IMR-90 (cell line): ENCODE measurements around the gene DEFB123. TPM values are rescaled to one million over a fixed set of nuclear protein-coding genes. Genes with fewer than 3 reads are reported as not detected.

Source experiments
- ATAC-seq: fragments of 200-7000 bp; cut with Tn5 transposase; 2 replicates; pipeline ENCODE4 v1.9.1; 2020; ENCODE audit warnings: low read depth, mild to moderate bottlenecking, moderate library complexity
- BruUV-seq: library from RNA; stranded (reverse); fragments of 400-500 nt; replicated peaks from 2 replicates; lab custom pipeline; 2021; lab: Mats Ljungman, UMichigan
- CTCF ChIA-PET: fragments of 300-600 bp; formaldehyde crosslinking; extraction: SDS; loops from one replicate; lab custom pipeline; 2021; ENCODE audit warnings: antibody characterized with exemption; lab: Yijun Ruan, JAX
- POLR2A ChIA-PET: fragments of 300-600 bp; sonication (Branson Sonifier 250); formaldehyde crosslinking; loops from one replicate; lab custom pipeline; 2022; ENCODE audit warnings: antibody characterized with exemption; ENCODE audit not compliant: unreplicated experiment; lab: Charles Lee
- DNase-seq: peaks from one replicate; pipeline ENCODE4 v3.0.0; 2013
- H2AFZ ChIP-seq: replicated peaks from 2 replicates; pipeline ENCODE3; 2013; ENCODE audit warnings: low read length, mild to moderate bottlenecking; ENCODE audit not compliant: poor library complexity
- H2AK5ac ChIP-seq: 2 replicates; pipeline ENCODE4 v1.6.1; 2013; ENCODE audit warnings: low read depth, low read length, inconsistent platforms
- H2AK9ac ChIP-seq: replicated peaks from 2 replicates; pipeline ENCODE3; 2013; ENCODE audit warnings: mild to moderate bottlenecking, low read depth, low read length, moderate library complexity; ENCODE audit not compliant: poor library complexity
- H2BK120ac ChIP-seq: 2 replicates; pipeline ENCODE4 v1.6.1; 2013; ENCODE audit warnings: low read depth, low read length, inconsistent platforms
- H2BK15ac ChIP-seq: 3 replicates; pipeline ENCODE4 v1.6.1; 2013; ENCODE audit warnings: low read depth, low read length, inconsistent platforms
- H2BK20ac ChIP-seq: 2 replicates; pipeline ENCODE4 v1.6.1; 2013; ENCODE audit warnings: low read depth, mild to moderate bottlenecking, inconsistent platforms, low read length, moderate library complexity
- H2BK5ac ChIP-seq: 2 replicates; pipeline ENCODE4 v1.6.1; 2013; ENCODE audit warnings: mild to moderate bottlenecking, low read depth, low read length, inconsistent platforms; ENCODE audit not compliant: poor library complexity, severe bottlenecking
- H3K14ac ChIP-seq: replicated peaks from 2 replicates; pipeline ENCODE4 v1.6.1; 2013; ENCODE audit warnings: low read depth, low read length, inconsistent platforms
- H3K18ac ChIP-seq: 2 replicates; pipeline ENCODE4 v1.6.1; 2013; ENCODE audit warnings: low read depth, low read length, control low read depth
- H3K23ac ChIP-seq: 2 replicates; pipeline ENCODE4 v1.6.1; 2013; ENCODE audit warnings: low read depth, low read length, inconsistent platforms
- H3K27ac ChIP-seq: 2 replicates; pipeline ENCODE4 v1.5.1; 2013; ENCODE audit warnings: mild to moderate bottlenecking, control low read depth, low read length; ENCODE audit not compliant: insufficient read depth
- H3K27me3 ChIP-seq: 2 replicates; pipeline ENCODE4 v1.6.1; 2013; ENCODE audit warnings: low read length; ENCODE audit not compliant: control insufficient read depth, insufficient read depth
- H3K36me3 ChIP-seq: 2 replicates; pipeline ENCODE4 v1.6.1; 2013; ENCODE audit warnings: low read length, mixed read lengths; ENCODE audit not compliant: control insufficient read depth, insufficient read depth
- H3K4ac ChIP-seq: 2 replicates; pipeline ENCODE4 v1.6.1; 2013; ENCODE audit warnings: low read depth, low read length, inconsistent platforms
- H3K4me1 ChIP-seq: 2 replicates; pipeline ENCODE4 v1.6.1; 2013; ENCODE audit warnings: low read length, mixed read lengths; ENCODE audit not compliant: control insufficient read depth, insufficient read depth
- H3K4me2 ChIP-seq: 2 replicates; pipeline ENCODE4 v1.6.1; 2013; ENCODE audit warnings: low read depth, mild to moderate bottlenecking, control low read depth, low read length, moderate library complexity
- H3K4me3 ChIP-seq: 2 replicates; pipeline ENCODE4 v1.5.1; 2013; ENCODE audit warnings: low read depth, mild to moderate bottlenecking, control low read depth, low read length, moderate library complexity; ENCODE audit not compliant: insufficient read depth
- H3K56ac ChIP-seq: 2 replicates; pipeline ENCODE4 v1.6.1; 2013; ENCODE audit warnings: low read length, inconsistent platforms; ENCODE audit not compliant: insufficient read depth; ENCODE audit errors: extremely low read depth
- H3K79me1 ChIP-seq, 2 experiments: 2 replicates each; pipeline ENCODE4 v1.6.1; 2013; ENCODE audit warnings: low read length in 2 of 2, inconsistent platforms in 1 of 2, low read depth in 1 of 2
- H3K9ac ChIP-seq: 2 replicates; pipeline ENCODE4 v1.6.1; 2013; ENCODE audit warnings: low read depth, low read length, control low read depth
- H3K9me1 ChIP-seq: 2 replicates; pipeline ENCODE4 v1.6.1; 2013; ENCODE audit warnings: low read length, inconsistent platforms; ENCODE audit not compliant: insufficient read depth
- H3K9me3 ChIP-seq: 2 replicates; pipeline ENCODE4 v1.6.1; 2013; ENCODE audit warnings: low read length; ENCODE audit not compliant: control insufficient read depth, insufficient read depth
- H4K20me1 ChIP-seq: 2 replicates; pipeline ENCODE4 v1.6.1; 2013; ENCODE audit warnings: low read length, inconsistent platforms; ENCODE audit not compliant: insufficient read depth
- H4K5ac ChIP-seq: 2 replicates; pipeline ENCODE4 v1.6.1; 2013; ENCODE audit warnings: mild to moderate bottlenecking, low read depth, low read length, control low read depth
- H4K8ac ChIP-seq, 2 experiments: 2 replicates each; pipeline ENCODE4 v1.6.1; 2013; ENCODE audit warnings: low read depth in 2 of 2, low read length in 2 of 2, control low read depth in 1 of 2, inconsistent platforms in 1 of 2
- H4K91ac ChIP-seq: 2 replicates; pipeline ENCODE4 v1.6.1; 2013; ENCODE audit warnings: low read depth, low read length, inconsistent platforms; ENCODE audit not compliant: insufficient read depth
- BHLHE40 ChIP-seq: fragments of 150-350 bp; IDR thresholded peaks from 2 replicates; pipeline ENCODE4 v1.6.1; 2016; ENCODE audit warnings: mild to moderate bottlenecking, low read depth, low read length
- ELK1 ChIP-seq: fragments of 150-350 bp; IDR thresholded peaks from 2 replicates; pipeline ENCODE4 v1.6.1; 2016; ENCODE audit warnings: low read depth, mild to moderate bottlenecking, low read length, moderate library complexity, borderline replicate concordance
- NFE2L2 ChIP-seq: fragments of 150-350 bp; IDR thresholded peaks from 2 replicates; pipeline ENCODE4 v1.6.1; 2016; ENCODE audit warnings: low read depth, mild to moderate bottlenecking, low read length
- RFX5 ChIP-seq: IDR thresholded peaks from 2 replicates; pipeline ENCODE4 v1.8.0; 2012; ENCODE audit warnings: low read depth, mild to moderate bottlenecking, low read length, moderate library complexity
- USF2 ChIP-seq: fragments of 150-350 bp; IDR thresholded peaks from 2 replicates; pipeline ENCODE4 v1.6.1; 2017; ENCODE audit warnings: mild to moderate bottlenecking, antibody characterized with exemption, low read length, low read depth
- WGBS, 2 experiments: methylation state at CpG; one replicate each; pipeline versions ENCODE4 v1.1.5 to v1.1.7; 2013; ENCODE audit warnings: missing lambda C conversion rate in 2 of 2; ENCODE audit not compliant: insufficient read length in 1 of 2; ENCODE audit errors: extremely low coverage in 2 of 2; 5-methylcytosine and 5-hydroxymethylcytosine counted together
- dilution Hi-C: fragments of 300-500 bp; cut with HindIII; formaldehyde crosslinking; loops from one replicate; pipeline ENCODE4 v1.14.3; 2018; ENCODE audit warnings: low sequenced_read_pairs; ENCODE audit not compliant: unreplicated experiment
- in situ Hi-C: fragments of 300-500 bp; cut with MboI; formaldehyde crosslinking; loops from 3 replicates; pipeline ENCODE4 v1.14.3; 2019; ENCODE audit warnings: low sequenced_read_pairs, inconsistent platforms, mixed read lengths
- intact Hi-C: fragments of 100-400 bp; cut with micrococcal nuclease; formaldehyde crosslinking; loops from 2 replicates; pipeline ENCODE4 v1.10.0; 2022
- polyA plus RNA-seq, 3 experiments: library from polyadenylated mRNA; depleted of rRNA; stranded (reverse); fragments of >200 nt; gene quantifications; 2 replicates each; pipeline ENCODE4 v1.2.3, GENCODE V29; 2012; ENCODE audit warnings: low replicate concordance in 1 of 3
- total RNA-seq: library from RNA; depleted of rRNA; stranded (reverse); fragments of >200 nt; gene quantifications from 2 replicates; pipeline ENCODE4 v1.2.3, GENCODE V29; 2012

The DEFB123 gene
- total and polyA plus RNA-seq, 2 of the 4 experiments (the other 2 are of a cell fraction) = not detected

DNA sequence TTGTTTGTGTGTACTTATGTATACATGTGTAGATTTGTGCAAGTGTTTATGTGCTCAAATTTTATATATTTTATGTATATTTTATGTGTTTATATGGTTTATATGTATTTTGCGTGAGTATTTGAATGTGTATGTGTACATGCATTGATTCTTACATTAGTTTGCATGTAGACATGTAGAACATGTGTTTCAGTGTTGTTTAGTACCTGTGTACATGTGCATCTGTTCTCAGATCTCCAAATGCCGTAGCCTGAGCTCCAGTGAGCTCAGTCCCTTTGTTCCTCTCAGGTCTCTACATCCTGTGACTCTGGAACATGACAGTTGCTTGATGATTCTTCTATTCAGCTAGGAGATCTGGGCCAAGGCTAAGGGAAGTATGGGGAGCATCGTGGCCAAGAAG lies 45.5 kb upstream of the DEFB123 start:
- 11 to 100% methylated on average over 1 of the region's 3 CpGs for WGBS, 2 experiments
- POLR2A ChIA-PET = no interaction called here
- intact Hi-C loops = no loop called here

More for the DNA sequence above, 45.5 kb upstream of the DEFB123 start:
- Histone ChIP-seq H3K23ac (no peak overlapping the region), H2BK120ac (no peak overlapping the region), H3K14ac (no peak overlapping the region), H3K27ac (no peak overlapping the region), H3K4me3 (no peak overlapping the region), H4K5ac (no peak overlapping the region), H3K9me1 (no peaks in the 10 kb centered on the region), H4K91ac (no peak overlapping the region), H2BK5ac (no peak overlapping the region), H2BK20ac (no peak overlapping the region), H3K36me3 (no peaks in the 10 kb centered on the region), H3K79me1 (no peaks in the 10 kb centered on the region), H3K4ac (no peak overlapping the region), H3K18ac (no peak overlapping the region), H2AFZ (no peak overlapping the region), H3K4me1 (no peaks in the 10 kb centered on the region), H3K56ac (no peak overlapping the region), H3K9me3 (no peaks in the 10 kb centered on the region; the same call in 1 of the 2 replicates), H3K4me2 (no peak overlapping the region), H3K27me3 (no peaks in the 10 kb centered on the region), H2BK15ac (no peak overlapping the region), H4K8ac (no peak overlapping the region), H2AK5ac (no peak overlapping the region), H2AK9ac (no peak overlapping the region), H3K9ac (no peak overlapping the region), H4K20me1 (no peaks in the 10 kb centered on the region)
- CTCF ChIA-PET = no interaction called here
- ATAC-seq = no peak
- TF ChIP-seq RFX5 (no peak), ELK1 (no peak), NFE2L2 (no peak), USF2 (no peak), BHLHE40 (no peak)
- no TSS peak for BruUV-seq
- in situ Hi-C loops = no loop called here
- dilution Hi-C loops = no loop called here
- no peak for DNase-seq
